Thoracic aorta (tissue), 2 donors: ENCODE data around the gene CHST13. TPM values are rescaled to one million over a fixed set of nuclear protein-coding genes. Genes with fewer than 3 reads are reported as not detected.

ENCODE experiments used
- ATAC-seq: fragments of 150-250 bp; one replicate; pipeline ENCODE4 v1.8.0; 2017; ENCODE audit warnings: low read depth; ENCODE audit not compliant: insufficient number of reproducible peaks, low FRiP score
- DNase-seq: peaks from one replicate; pipeline ENCODE4 v3.0.0-alpha.2; 2020; ENCODE audit warnings: low spot score
- H3K27ac ChIP-seq, 2 donors: fragments of 200-600 bp; sonication (generic); 1 replicate in 1 of 2; 2 replicates in 1 of 2; pipeline ENCODE4 v1.5.1; 2016; ENCODE audit warnings: mild to moderate bottlenecking in 2 of 2, moderate library complexity in 2 of 2
- H3K27me3 ChIP-seq: fragments of 200-600 bp; sonication (generic); replicated peaks from 2 replicates; pipeline ENCODE4 v1.6.0; 2016; ENCODE audit warnings: mild to moderate bottlenecking; ENCODE audit not compliant: insufficient read depth
- H3K36me3 ChIP-seq: fragments of 200-600 bp; sonication (generic); one replicate; pipeline ENCODE4 v1.5.1; 2016
- H3K4me1 ChIP-seq, 2 donors: fragments of 200-600 bp; sonication (generic); 1 replicate in 1 of 2; 2 replicates in 1 of 2; pipeline versions ENCODE4 v1.5.1 to v1.6.0; 2016; ENCODE audit warnings: low read depth in 2 of 2, mild to moderate bottlenecking in 1 of 2; ENCODE audit not compliant: control insufficient read depth in 1 of 2
- H3K4me3 ChIP-seq: fragments of 200-600 bp; sonication (generic); 2 replicates; pipeline ENCODE4 v1.5.1; 2016; ENCODE audit warnings: mild to moderate bottlenecking
- H3K9me3 ChIP-seq: fragments of 200-600 bp; sonication (generic); 2 replicates; pipeline ENCODE4 v1.5.1; 2016
- CTCF ChIP-seq: fragments of 200-600 bp; sonication (generic); IDR thresholded peaks from one replicate; pipeline ENCODE4 v1.5.1; 2019; ENCODE audit warnings: antibody characterized with exemption
- total RNA-seq, 2 donors: library from RNA; depleted of rRNA; stranded (reverse); fragments of >200 nt; gene quantifications; one replicate each; pipeline versions ENCODE4 v1.1.0 to v1.2.3, GENCODE V29; 2016

Gene CHST13
- total RNA-seq, 2 donors from 2014 or later = not detected

DNA sequence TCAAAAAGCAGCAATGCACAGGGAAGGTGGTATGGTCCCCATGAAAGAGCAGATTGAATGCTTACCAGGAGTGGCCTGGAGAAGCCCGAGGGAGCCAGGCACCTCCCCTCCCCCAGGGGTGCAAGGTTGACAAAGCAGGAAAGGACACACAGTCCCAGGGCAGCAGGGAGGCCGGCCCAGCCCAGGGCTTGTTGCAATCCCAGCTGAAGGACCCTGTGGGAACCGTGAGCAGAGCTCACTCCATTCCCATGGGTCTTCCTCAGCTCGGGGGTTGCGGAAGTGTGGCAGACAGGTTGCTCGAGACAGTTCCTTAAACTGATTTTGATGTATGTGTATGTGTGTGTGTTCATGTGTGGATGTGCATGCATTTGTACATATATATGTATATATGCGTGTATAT, 22.2 kb upstream of the CHST13 start:
- Histone ChIP-seq H3K27ac (no peak overlapping the region), H3K36me3 (no peaks in the 10 kb centered on the region), H3K4me3 (no peak overlapping the region), H3K27me3 (no peaks in the 10 kb centered on the region), H3K9me3 (no peaks in the 10 kb centered on the region), H3K4me1 (no peaks in the 10 kb centered on the region)
- no peak for DNase-seq
- no peak for TF ChIP-seq CTCF
- no peak for ATAC-seq

GRCh38 chr3:126502656-126503055, 21.3 kb upstream of the CHST13 start:
- Histone ChIP-seq H3K27me3 (no peaks in the 10 kb centered on the region), H3K36me3 (no peaks in the 10 kb centered on the region), H3K4me3 (no peak overlapping the region), H3K27ac (no peak overlapping the region), H3K9me3 (no peaks in the 10 kb centered on the region), H3K4me1 (no peaks in the 10 kb centered on the region)
- TF ChIP-seq CTCF = no peak
- ATAC-seq (no peak), DNase-seq (no peak)

DNA sequence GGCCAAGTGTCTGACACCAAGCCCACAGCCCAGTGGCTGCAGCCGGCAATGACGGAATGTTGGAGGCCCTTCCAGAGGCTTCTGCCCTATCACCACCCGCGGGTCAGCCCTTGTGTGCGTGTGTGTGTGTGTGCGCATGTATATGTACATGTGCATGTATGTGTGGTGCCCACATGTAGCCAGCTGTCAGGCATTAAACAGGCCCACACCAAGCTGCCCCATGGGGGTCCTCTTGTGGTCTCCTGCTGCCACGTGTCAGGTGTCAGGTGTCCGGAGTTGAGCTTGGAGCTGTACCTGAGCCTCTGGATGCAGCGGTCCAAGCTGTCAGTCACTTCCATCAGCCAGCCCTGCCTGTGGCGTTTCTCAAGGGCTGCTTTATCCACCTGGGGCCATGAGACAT, 20.3 kb upstream of the CHST13 start:
- TF ChIP-seq CTCF = no peak
- ATAC-seq (no peak), DNase-seq (no peak)
- Histone ChIP-seq H3K27me3 (no peaks in the 10 kb centered on the region), H3K4me3 (no peak overlapping the region), H3K36me3 (no peaks in the 10 kb centered on the region), H3K9me3 (no peaks in the 10 kb centered on the region), H3K4me1 (no peaks in the 10 kb centered on the region), H3K27ac (no peak overlapping the region)

- no peaks in the 10 kb centered on the region for H3K4me1 ChIP-seq
- H3K4me3 ChIP-seq = no peak overlapping the region
- no peak for DNase-seq
- TF ChIP-seq CTCF = no peak
- no peaks in the 10 kb centered on the region for H3K9me3 ChIP-seq
- H3K27me3 ChIP-seq = no peaks in the 10 kb centered on the region
- no peak for ATAC-seq
- no peaks in the 10 kb centered on the region for H3K36me3 ChIP-seq
- no peak overlapping the region for H3K27ac ChIP-seq
Observed at GRCh38 chr3:126507886-126508285, 16.1 kb upstream of the CHST13 start.

DNA sequence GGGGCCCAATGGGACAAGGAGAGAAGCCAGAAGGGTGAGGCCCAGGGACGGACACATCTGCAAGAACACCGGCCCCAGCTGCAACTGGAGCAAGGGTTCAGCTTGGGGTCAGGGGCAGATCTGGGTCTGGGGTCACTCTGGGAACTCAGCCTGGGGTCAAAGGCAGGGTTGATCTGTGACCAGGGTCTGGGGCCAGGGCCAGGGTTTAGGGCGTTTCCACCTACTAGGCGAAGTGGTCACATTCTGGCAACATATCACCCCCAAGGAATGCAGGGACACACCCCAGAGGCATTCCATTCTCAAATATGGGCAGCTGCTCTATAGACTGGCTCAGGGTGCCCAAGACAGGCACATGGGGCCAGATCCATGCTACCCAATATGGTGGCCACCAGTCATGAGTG, 15.4 kb upstream of the CHST13 start:
- no peaks in the 10 kb centered on the region for H3K36me3 ChIP-seq
- no peak for TF ChIP-seq CTCF
- H3K4me1 ChIP-seq = no peaks in the 10 kb centered on the region
- no peak for DNase-seq
- no peak overlapping the region for H3K27ac ChIP-seq
- no peaks in the 10 kb centered on the region for H3K9me3 ChIP-seq
- ATAC-seq = no peak
- H3K4me3 ChIP-seq = no peak overlapping the region
- no peaks in the 10 kb centered on the region for H3K27me3 ChIP-seq
